Natural killer cell (primary cell): ENCODE results near the gene UGGT1. TPM values are rescaled to one million over a fixed set of nuclear protein-coding genes. Genes with fewer than 3 reads are reported as not detected.

Experiments
- ATAC-seq, 3 donors: fragments of 150-1000 bp in 2 of 3; fragments of 200-7000 bp in 1 of 3; cut with Tn5 transposase; 1 replicate in 1 of 3; 2 replicates in 2 of 3; pipeline ENCODE4 v1.10.0; 2021; ENCODE audit warnings: mild to moderate bottlenecking in 2 of 3, moderate library complexity in 2 of 3
- DNase-seq, 2 donors: peaks; one replicate each; pipeline versions ENCODE4 v3.0.0 to v3.0.0-alpha.2; 2013 to 2021; ENCODE audit warnings: mixed read lengths in 1 of 2
- H3K27ac ChIP-seq: one replicate; pipeline ENCODE4 v1.5.1; 2013; ENCODE audit warnings: mild to moderate bottlenecking, low read length
- H3K27me3 ChIP-seq: one replicate; pipeline ENCODE4 v1.6.1; 2013; ENCODE audit warnings: low read length; ENCODE audit not compliant: control insufficient read depth, insufficient read depth
- H3K36me3 ChIP-seq: one replicate; pipeline ENCODE4 v1.6.1; 2013; ENCODE audit warnings: low read length; ENCODE audit not compliant: control insufficient read depth, insufficient read depth
- H3K4me1 ChIP-seq: one replicate; pipeline ENCODE4 v1.6.1; 2013; ENCODE audit warnings: low read length; ENCODE audit not compliant: control insufficient read depth, insufficient read depth
- H3K4me3 ChIP-seq: one replicate; pipeline ENCODE4 v1.5.1; 2013; ENCODE audit warnings: low read length
- H3K9me3 ChIP-seq: one replicate; pipeline ENCODE4 v1.6.1; 2013; ENCODE audit warnings: low read length; ENCODE audit not compliant: control insufficient read depth, insufficient read depth
- H3K27ac Mint-ChIP-seq, 2 donors: one replicate each; pipeline ENCODE4 v1.8.0; 2022; ENCODE audit warnings: mild to moderate bottlenecking in 2 of 2, mixed read lengths in 2 of 2, moderate library complexity in 1 of 2
- H3K27me3 Mint-ChIP-seq, 2 donors: one replicate each; pipeline ENCODE4 v1.8.0; 2022; ENCODE audit warnings: low read depth in 2 of 2, mixed read lengths in 2 of 2
- H3K36me3 Mint-ChIP-seq: one replicate; pipeline ENCODE4 v1.8.0; 2022; ENCODE audit warnings: mixed read lengths
- H3K4me1 Mint-ChIP-seq, 2 donors: one replicate each; pipeline ENCODE4 v1.8.0; 2022; ENCODE audit warnings: mixed read lengths in 2 of 2
- H3K4me3 Mint-ChIP-seq: one replicate; pipeline ENCODE4 v1.8.0; 2022; ENCODE audit warnings: mild to moderate bottlenecking, moderate library complexity, mixed read lengths
- H3K9me3 Mint-ChIP-seq, 2 donors: one replicate each; pipeline ENCODE4 v1.8.0; 2022; ENCODE audit warnings: mixed read lengths in 2 of 2
- CTCF ChIP-seq: fragments of 200-600 bp; IDR thresholded peaks from one replicate; pipeline ENCODE4 v1.8.0; 2022; ENCODE audit warnings: antibody characterized with exemption
- whole genome bisulfite sequencing: methylation state at CpG from one replicate; pipeline ENCODE4 v1.1.7; 2013; ENCODE audit warnings: missing lambda C conversion rate; ENCODE audit not compliant: insufficient coverage; 5-methylcytosine and 5-hydroxymethylcytosine counted together
- intact Hi-C: fragments of 100-400 bp; cut with micrococcal nuclease; formaldehyde crosslinking; loops from one replicate; pipeline ENCODE4 v1.14.2; 2022
- total RNA-seq, 4 donors: library from RNA; stranded (reverse); fragments of 120-200 nt in 1 of 4; gene quantifications; one replicate each; pipeline versions ENCODE4 v1.2.3 to v1.2.4, GENCODE V29; 2013 to 2022

The UGGT1 gene
- total RNA-seq, 3 donors from 2014 or later (not counting 1 experiment from before 2014, with no cell fraction given) = 48.2 to 70.3 (median 60.7) TPM

GRCh38 chr2:128177315-128177714 lies 86.3 kb downstream of the UGGT1 start:
- no peaks in the 10 kb centered on the region for H3K9me3 Mint-ChIP-seq
- H3K27ac ChIP-seq = no peak overlapping the region
- H3K27ac Mint-ChIP-seq = no peak overlapping the region
- H3K36me3 ChIP-seq = peaks cover 87% of the 10 kb centered on the region
- ATAC-seq (no peak), DNase-seq (no peak)
- H3K4me3 ChIP-seq = no peak overlapping the region
- TF ChIP-seq CTCF = no peak
- intact Hi-C loops = loop anchor here (10.0 kb wide), 1 partner anchor 577 kb away; no protein-coding TSS in a partner anchor
- no peaks in the 10 kb centered on the region for H3K27me3 ChIP-seq
- no peaks in the 10 kb centered on the region for H3K4me1 ChIP-seq
- H3K4me1 Mint-ChIP-seq = no peaks in the 10 kb centered on the region
- peaks cover 47% of the 10 kb centered on the region for H3K36me3 Mint-ChIP-seq
- H3K27me3 Mint-ChIP-seq = no peaks in the 10 kb centered on the region
- H3K4me3 Mint-ChIP-seq = no peak overlapping the region
- WGBS = 100% methylated on average over 3 of the region's 3 CpGs
- no peaks in the 10 kb centered on the region for H3K9me3 ChIP-seq

- no peaks in the 10 kb centered on the region for H3K9me3 Mint-ChIP-seq
- DNase-seq (no peak), ATAC-seq (no peak)
- TF ChIP-seq CTCF = no peak
- Histone ChIP-seq H3K4me3 (no peak overlapping the region), H3K27ac (no peak overlapping the region), H3K36me3 (peaks cover 83% of the 10 kb centered on the region), H3K9me3 (no peaks in the 10 kb centered on the region), H3K27me3 (no peaks in the 10 kb centered on the region), H3K4me1 (no peaks in the 10 kb centered on the region)
- no peaks in the 10 kb centered on the region for H3K27me3 Mint-ChIP-seq
- H3K27ac Mint-ChIP-seq = no peak overlapping the region
- H3K4me1 Mint-ChIP-seq = no peaks in the 10 kb centered on the region
- peaks cover 38% of the 10 kb centered on the region for H3K36me3 Mint-ChIP-seq
- no peak overlapping the region for H3K4me3 Mint-ChIP-seq
- WGBS = 96% methylated on average over 6 of the region's 8 CpGs
- intact Hi-C loops = loop anchor here (10.0 kb wide), 1 partner anchor 577 kb away; no protein-coding TSS in a partner anchor
Observed at GRCh38 chr2:128178149-128178649, 87.2 kb downstream of the UGGT1 start.

GRCh38 chr2:128178650-128179460 lies 87.9 kb downstream of the UGGT1 start:
- 82% methylated on average over 6 of the region's 9 CpGs for WGBS
- Histone ChIP-seq H3K27ac (no peak overlapping the region), H3K4me1 (no peaks in the 10 kb centered on the region), H3K4me3 (no peak overlapping the region), H3K27me3 (no peaks in the 10 kb centered on the region), H3K36me3 (peaks cover 83% of the 10 kb centered on the region), H3K9me3 (no peaks in the 10 kb centered on the region)
- H3K4me1 Mint-ChIP-seq = peaks cover 0 to 5% of the 10 kb centered on the region in 2 donors
- no peak overlapping the region for H3K4me3 Mint-ChIP-seq
- peak; percentile 70 to 82 (median 82) for ATAC-seq
- TF ChIP-seq CTCF = peak; percentile 64
- no peaks in the 10 kb centered on the region for H3K9me3 Mint-ChIP-seq
- DNase-seq = peak; percentile 35 to 70
- H3K27ac Mint-ChIP-seq = peak overlapping the region in 1 of 2 donors; percentile 11
- peaks cover 32% of the 10 kb centered on the region for H3K36me3 Mint-ChIP-seq
- intact Hi-C loops = loop anchor here (10.0 kb wide), 1 partner anchor 576 kb away; no protein-coding TSS in a partner anchor
- no peaks in the 10 kb centered on the region for H3K27me3 Mint-ChIP-seq
